GM12865 (cell line): Measurements from ENCODE around the gene FAM53B.
A peak's percentile ranks its signal among the peaks of the same experiment; 100 is the strongest.

Source experiments
- DNase-seq: peaks from one replicate; pipeline ENCODE4 v3.0.0; 2010; ENCODE audit warnings: low read depth
- H3K4me3 ChIP-seq: 2 replicates; pipeline ENCODE4 v1.5.1; 2011; ENCODE audit warnings: mild to moderate bottlenecking, low read depth, low read length, control low read depth
- TF ChIP-seq, protein P1 (sequence below): IDR thresholded peaks from 2 replicates; pipeline ENCODE4 v1.5.1; 2011; ENCODE audit warnings: low read length, control low read depth, low read depth, inconsistent platforms; ENCODE audit not compliant: insufficient read depth; ENCODE audit errors: missing control alignments

The FAM53B gene

DNA sequence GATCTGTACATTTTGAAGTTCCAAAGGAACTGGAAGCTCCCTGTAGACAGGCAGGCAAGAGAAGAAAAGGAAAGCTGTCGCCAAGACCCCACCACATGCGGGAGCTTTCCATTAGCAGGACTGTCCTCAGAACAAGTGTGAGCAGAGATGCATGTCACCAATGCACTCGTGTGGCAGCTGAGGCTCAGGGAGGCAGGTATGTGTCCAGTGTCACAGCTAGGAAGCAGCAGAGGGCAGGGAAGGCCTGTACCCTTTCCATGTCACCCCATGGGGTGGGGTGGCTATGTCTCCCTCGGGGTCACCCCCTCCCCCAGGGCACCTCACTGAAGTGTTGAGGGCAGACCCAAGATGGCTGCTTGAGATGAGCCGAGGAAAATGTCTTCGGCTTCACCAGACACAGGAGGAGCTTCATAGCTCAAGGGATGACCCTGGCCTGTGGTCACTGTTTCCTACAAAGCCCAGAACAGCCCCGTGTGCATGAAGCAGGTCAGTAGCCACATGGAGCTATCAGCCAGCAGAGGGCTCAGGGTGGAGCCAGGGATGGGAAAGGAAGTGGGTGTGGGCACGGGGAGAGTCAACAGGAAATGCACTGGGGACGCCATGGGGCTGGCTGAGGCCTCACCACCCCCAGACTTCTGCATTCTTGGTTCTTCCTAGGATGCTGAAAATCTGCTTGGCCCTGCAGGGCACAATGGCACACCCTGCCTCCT lies 96.6 kb downstream of the FAM53B start:
- TF ChIP-seq, protein P1, sequence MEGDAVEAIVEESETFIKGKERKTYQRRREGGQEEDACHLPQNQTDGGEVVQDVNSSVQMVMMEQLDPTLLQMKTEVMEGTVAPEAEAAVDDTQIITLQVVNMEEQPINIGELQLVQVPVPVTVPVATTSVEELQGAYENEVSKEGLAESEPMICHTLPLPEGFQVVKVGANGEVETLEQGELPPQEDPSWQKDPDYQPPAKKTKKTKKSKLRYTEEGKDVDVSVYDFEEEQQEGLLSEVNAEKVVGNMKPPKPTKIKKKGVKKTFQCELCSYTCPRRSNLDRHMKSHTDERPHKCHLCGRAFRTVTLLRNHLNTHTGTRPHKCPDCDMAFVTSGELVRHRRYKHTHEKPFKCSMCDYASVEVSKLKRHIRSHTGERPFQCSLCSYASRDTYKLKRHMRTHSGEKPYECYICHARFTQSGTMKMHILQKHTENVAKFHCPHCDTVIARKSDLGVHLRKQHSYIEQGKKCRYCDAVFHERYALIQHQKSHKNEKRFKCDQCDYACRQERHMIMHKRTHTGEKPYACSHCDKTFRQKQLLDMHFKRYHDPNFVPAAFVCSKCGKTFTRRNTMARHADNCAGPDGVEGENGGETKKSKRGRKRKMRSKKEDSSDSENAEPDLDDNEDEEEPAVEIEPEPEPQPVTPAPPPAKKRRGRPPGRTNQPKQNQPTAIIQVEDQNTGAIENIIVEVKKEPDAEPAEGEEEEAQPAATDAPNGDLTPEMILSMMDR = peak; percentile 57
- H3K4me3 ChIP-seq = peak overlapping the region; percentile 10; the same call in 1 of the 2 replicates
- DNase-seq = peak; percentile 86

- TF ChIP-seq, protein P1 = no peak
- H3K4me3 ChIP-seq = no peak overlapping the region
- DNase-seq = no peak
Observed at GRCh38 chr10:124646483-124647352, 97.5 kb downstream of the FAM53B start.

GRCh38 chr10:124645467-124646095 lies 98.6 kb downstream of the FAM53B start:
- no peak for DNase-seq
- TF ChIP-seq, protein P1 = no peak

GRCh38 chr10:124644771-124645415 lies 99.3 kb downstream of the FAM53B start:
- no peak for DNase-seq
- TF ChIP-seq, protein P1 = no peak
- no peak overlapping the region for H3K4me3 ChIP-seq

More at GRCh38 chr10:124645467-124646095, 98.6 kb downstream of the FAM53B start:
- no peak overlapping the region for H3K4me3 ChIP-seq

- no peak overlapping the region for H3K4me3 ChIP-seq
- no peak for DNase-seq
- TF ChIP-seq, protein P1 = no peak
Observed at GRCh38 chr10:124644236-124644635, 99.9 kb downstream of the FAM53B start.

- no peak overlapping the region for H3K4me3 ChIP-seq
- no peak for DNase-seq
- TF ChIP-seq, protein P1 = no peak
Observed at GRCh38 chr10:124643330-124644009, 100.7 kb downstream of the FAM53B start.
